ENCODE data around the gene KLHL10.

GRCh38 chr17:41882756-41883155 is 45.1 kb downstream of the KLHL10 start:
- TF ChIP-seq MYC (IDR thresholded peaks at IDR 0.05; ENCODE audit: borderline replicate concordance, low read length): no peak
- no peak for TF ChIP-seq CTCF (IDR thresholded peaks at IDR 0.05)
- no peak for TF ChIP-seq EP300 (IDR thresholded peaks at IDR 0.05)
- no peak for TF ChIP-seq POLR2AphosphoS2 (conservative IDR thresholded peaks at IDR 0.05; ENCODE audit: low read length)
- TF ChIP-seq BHLHE40 (IDR thresholded peaks at IDR 0.05; ENCODE audit: low read depth, low read length): no peak
- TF ChIP-seq POLR2A (IDR thresholded peaks at IDR 0.05; ENCODE audit: low read length): no peak
- TF ChIP-seq GATA3 (IDR thresholded peaks at IDR 0.05; ENCODE audit: borderline replicate concordance): no peak
- TF ChIP-seq MAX (IDR thresholded peaks at IDR 0.05): no peak
- no peak for TF ChIP-seq RCOR1 (IDR thresholded peaks at IDR 0.05; ENCODE audit: low read depth, low read length)
- no peak for TF ChIP-seq KDM5A (IDR thresholded peaks at IDR 0.05)
- TF ChIP-seq JUN (IDR thresholded peaks at IDR 0.05): no peak
- TF ChIP-seq EHMT2 (IDR thresholded peaks at IDR 0.05; ENCODE audit: low read depth): no peak
- no peak for TF ChIP-seq SMC3 (IDR thresholded peaks at IDR 0.05)
- TF ChIP-seq ESRRA (IDR thresholded peaks at IDR 0.05; ENCODE audit: borderline replicate concordance, low read length): no peak

Measured in A549 (cell line).